Measurements from ENCODE around the gene SH3YL1.

DNA sequence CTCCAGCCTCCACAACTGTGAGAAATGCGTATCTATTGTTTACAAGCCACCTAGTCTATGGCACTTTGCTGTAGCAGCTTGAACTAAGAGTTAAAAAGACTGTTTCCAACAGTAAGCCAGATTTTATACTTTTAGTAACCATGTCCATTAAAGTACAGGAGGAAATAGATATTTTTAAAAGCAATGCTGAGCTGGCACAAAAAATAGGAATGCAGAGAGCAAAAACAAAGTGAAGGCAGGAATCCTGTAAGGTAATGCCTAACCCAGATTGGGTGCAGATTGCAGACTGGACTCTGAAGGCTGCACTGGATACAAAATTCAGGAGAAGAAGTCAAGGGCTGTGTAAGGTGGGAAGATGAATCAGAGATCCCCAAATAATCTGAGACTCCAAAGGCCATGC lies 55.5 kb downstream of the SH3YL1 start:
- TF ChIP-seq, protein P1, sequence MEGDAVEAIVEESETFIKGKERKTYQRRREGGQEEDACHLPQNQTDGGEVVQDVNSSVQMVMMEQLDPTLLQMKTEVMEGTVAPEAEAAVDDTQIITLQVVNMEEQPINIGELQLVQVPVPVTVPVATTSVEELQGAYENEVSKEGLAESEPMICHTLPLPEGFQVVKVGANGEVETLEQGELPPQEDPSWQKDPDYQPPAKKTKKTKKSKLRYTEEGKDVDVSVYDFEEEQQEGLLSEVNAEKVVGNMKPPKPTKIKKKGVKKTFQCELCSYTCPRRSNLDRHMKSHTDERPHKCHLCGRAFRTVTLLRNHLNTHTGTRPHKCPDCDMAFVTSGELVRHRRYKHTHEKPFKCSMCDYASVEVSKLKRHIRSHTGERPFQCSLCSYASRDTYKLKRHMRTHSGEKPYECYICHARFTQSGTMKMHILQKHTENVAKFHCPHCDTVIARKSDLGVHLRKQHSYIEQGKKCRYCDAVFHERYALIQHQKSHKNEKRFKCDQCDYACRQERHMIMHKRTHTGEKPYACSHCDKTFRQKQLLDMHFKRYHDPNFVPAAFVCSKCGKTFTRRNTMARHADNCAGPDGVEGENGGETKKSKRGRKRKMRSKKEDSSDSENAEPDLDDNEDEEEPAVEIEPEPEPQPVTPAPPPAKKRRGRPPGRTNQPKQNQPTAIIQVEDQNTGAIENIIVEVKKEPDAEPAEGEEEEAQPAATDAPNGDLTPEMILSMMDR (IDR thresholded peaks at IDR 0.05; ENCODE audit: insufficient read depth, low read depth, low read length): no peak
- TF ChIP-seq EZH2 (IDR thresholded peaks at IDR 0.05; ENCODE audit: insufficient read depth, low read length): no peak
